ENCODE data around the gene TUT4. TPM values are rescaled to one million over a fixed set of nuclear protein-coding genes. Genes with fewer than 3 reads are reported as not detected.
"Not testable (repeated sequence)": the region's sequence is repeated elsewhere in the genome, so short reads cannot be mapped to it uniquely, and the experiment has no call there.

The TUT4 gene
- total and polyA plus RNA-seq, 7 donors: 13.3 to 70.5 (median 50.3) TPM

GRCh38 chr1:52585474-52585873, 32.6 kb upstream of the TUT4 start:
- Histone ChIP-seq H3K9me3 (no peaks in the 10 kb centered on the region), H3K36me3 (ENCODE audit: insufficient read depth in 1 of 2, low read depth in 1 of 2) (no peaks in the 10 kb centered on the region), H3K4me3 (no peak overlapping the region), H3K27me3 (ENCODE audit: insufficient read depth in 3 of 3, low read length in 2 of 3) (no peaks in the 10 kb centered on the region), H3K4me1 (peaks cover 4% of the 10 kb centered on the region), H3K27ac (no peak overlapping the region)
- DNase-seq: no peak
- no peak for TF ChIP-seq CTCF (IDR thresholded peaks at IDR 0.05)
- ATAC-seq: no peak
- WGBS, 3 donors: 55 to 79% (median 78%) methylated on average over 1 of the region's 1 CpG
- intact Hi-C loops (cut with DNase I): no loop called here

- no peak overlapping the region for H3K27ac ChIP-seq
- H3K4me1 ChIP-seq: peaks cover 4% of the 10 kb centered on the region
- H3K4me3 ChIP-seq: no peak overlapping the region
- no peak for TF ChIP-seq CTCF (IDR thresholded peaks at IDR 0.05)
- H3K9me3 ChIP-seq: no peaks in the 10 kb centered on the region
- no peak for DNase-seq
- no peaks in the 10 kb centered on the region for H3K27me3 ChIP-seq (ENCODE audit: insufficient read depth in 3 of 3, low read length in 2 of 3)
- ATAC-seq: no peak
- no peaks in the 10 kb centered on the region for H3K36me3 ChIP-seq (ENCODE audit: insufficient read depth in 1 of 2, low read depth in 1 of 2)
- 92 to 94% (median 94%) methylated on average over 10 of the region's 10 CpGs for WGBS, 3 donors
- intact Hi-C loops (cut with DNase I): no loop called here
Observed at GRCh38 chr1:52582116-52582696, 29.3 kb upstream of the TUT4 start.

GRCh38 chr1:52580283-52580682, 27.4 kb upstream of the TUT4 start:
- DNase-seq (no peak), ATAC-seq (no peak)
- WGBS, 3 donors: 94% methylated on average over 3 of the region's 3 CpGs
- TF ChIP-seq CTCF (IDR thresholded peaks at IDR 0.05): no peak
- Histone ChIP-seq H3K9me3 (no peaks in the 10 kb centered on the region), H3K36me3 (ENCODE audit: insufficient read depth in 1 of 2, low read depth in 1 of 2) (no peaks in the 10 kb centered on the region), H3K4me3 (no peak overlapping the region), H3K27me3 (ENCODE audit: insufficient read depth in 3 of 3, low read length in 2 of 3) (no peaks in the 10 kb centered on the region), H3K4me1 (no peaks in the 10 kb centered on the region), H3K27ac (no peak overlapping the region)
- intact Hi-C loops (cut with DNase I): no loop called here

GRCh38 chr1:52579415-52579814, 26.5 kb upstream of the TUT4 start:
- H3K27ac ChIP-seq: no peak overlapping the region
- no peaks in the 10 kb centered on the region for H3K4me1 ChIP-seq
- no peak for TF ChIP-seq CTCF (IDR thresholded peaks at IDR 0.05)
- no peaks in the 10 kb centered on the region for H3K9me3 ChIP-seq
- H3K36me3 ChIP-seq (ENCODE audit: insufficient read depth in 1 of 2, low read depth in 1 of 2): no peaks in the 10 kb centered on the region
- 36 to 51% (median 38%) methylated on average over 2 of the region's 2 CpGs for WGBS, 3 donors
- H3K4me3 ChIP-seq: no peak overlapping the region
- intact Hi-C loops (cut with DNase I): no loop called here
- ATAC-seq (no peak), DNase-seq (no peak)
- no peaks in the 10 kb centered on the region for H3K27me3 ChIP-seq (ENCODE audit: insufficient read depth in 3 of 3, low read length in 2 of 3)

GRCh38 chr1:52578066-52578465, 25.2 kb upstream of the TUT4 start:
- H3K27ac ChIP-seq; DNase-seq; ATAC-seq; H3K36me3 ChIP-seq (ENCODE audit: insufficient read depth in 1 of 2, low read depth in 1 of 2); H3K4me1 ChIP-seq; H3K4me3 ChIP-seq; H3K27me3 ChIP-seq (ENCODE audit: insufficient read depth in 3 of 3, low read length in 2 of 3); intact Hi-C loops (cut with DNase I); H3K9me3 ChIP-seq: not testable (repeated sequence)
- 86 to 92% (median 87%) methylated on average over 3 of the region's 3 CpGs for WGBS, 3 donors

Data from psoas muscle (tissue), 8 donors.